Effector memory CD8-positive, alpha-beta T cell (primary cell): Measurements from ENCODE around the gene B3GNT2.
"Not testable (repeated sequence)": the region's sequence is repeated elsewhere in the genome, so short reads cannot be mapped to it uniquely, and the experiment has no call there.

ENCODE experiments used
- ATAC-seq: fragments of 150-1000 bp; cut with Tn5 transposase; replicated peaks from 2 replicates; pipeline ENCODE4 v1.10.0; 2021; ENCODE audit warnings: mild to moderate bottlenecking, moderate library complexity
- DNase-seq, 3 experiments: peaks; one replicate each; pipeline ENCODE4 v3.0.0; 2021
- H3K27ac Mint-ChIP-seq, 2 donors: one replicate each; pipeline ENCODE4 v1.8.0; 2022; ENCODE audit warnings: mild to moderate bottlenecking in 2 of 2, mixed read lengths in 2 of 2, moderate library complexity in 2 of 2
- H3K27me3 Mint-ChIP-seq, 2 donors: one replicate each; pipeline ENCODE4 v1.8.0; 2022; ENCODE audit warnings: mixed read lengths in 2 of 2
- H3K36me3 Mint-ChIP-seq: one replicate; pipeline ENCODE4 v1.8.0; 2022; ENCODE audit warnings: mild to moderate bottlenecking, moderate library complexity, mixed read lengths; ENCODE audit not compliant: insufficient read depth
- H3K4me1 Mint-ChIP-seq, 2 donors: one replicate each; pipeline ENCODE4 v1.8.0; 2022; ENCODE audit warnings: low read depth in 2 of 2, mixed read lengths in 2 of 2
- H3K4me3 Mint-ChIP-seq, 2 donors: one replicate each; pipeline ENCODE4 v1.8.0; 2022; ENCODE audit warnings: mild to moderate bottlenecking in 2 of 2, mixed read lengths in 2 of 2, moderate library complexity in 2 of 2
- H3K9me3 Mint-ChIP-seq, 2 donors: one replicate each; pipeline ENCODE4 v1.8.0; 2022; ENCODE audit warnings: mixed read lengths in 2 of 2

The B3GNT2 gene

GRCh38 chr2:62194558-62195420, 1.1 kb upstream of the B3GNT2 start:
- H3K36me3 Mint-ChIP-seq = peaks cover 20% of the 10 kb centered on the region
- DNase-seq (no peak), ATAC-seq (no peak)
- H3K27ac Mint-ChIP-seq = peak overlapping the region in 1 of 2 donors; percentile 27
- peaks cover 20 to 23% of the 10 kb centered on the region in 2 donors for H3K4me1 Mint-ChIP-seq
- H3K9me3 Mint-ChIP-seq = no peaks in the 10 kb centered on the region
- H3K27me3 Mint-ChIP-seq = no peaks in the 10 kb centered on the region
- peak overlapping the region; percentile 94 to 96 for H3K4me3 Mint-ChIP-seq

GRCh38 chr2:62196278-62196901, 475 bp downstream of the B3GNT2 start:
- H3K4me3 Mint-ChIP-seq = peak overlapping the region; percentile 94 to 96
- H3K27ac Mint-ChIP-seq = peak overlapping the region; percentile 87 to 94
- DNase-seq (peak; percentile 35 to 51 (median 43)), ATAC-seq (peak; percentile 24)
- no peaks in the 10 kb centered on the region for H3K9me3 Mint-ChIP-seq
- peaks cover 23% of the 10 kb centered on the region for H3K36me3 Mint-ChIP-seq
- H3K27me3 Mint-ChIP-seq = no peaks in the 10 kb centered on the region
- H3K4me1 Mint-ChIP-seq = peaks cover 34 to 39% of the 10 kb centered on the region in 2 donors

- peak; percentile 40 for ATAC-seq
- peak; percentile 32 to 48 (median 43) for DNase-seq
- H3K4me3 Mint-ChIP-seq = peak overlapping the region; percentile 94 to 96
- H3K27me3 Mint-ChIP-seq = no peaks in the 10 kb centered on the region
- peaks cover 27% of the 10 kb centered on the region for H3K36me3 Mint-ChIP-seq
- H3K9me3 Mint-ChIP-seq = no peaks in the 10 kb centered on the region
- peak overlapping the region; percentile 91 to 94 for H3K27ac Mint-ChIP-seq
- peaks cover 42 to 48% of the 10 kb centered on the region in 2 donors for H3K4me1 Mint-ChIP-seq
These were observed 1.4 kb downstream of the B3GNT2 start for GRCh38 chr2:62197011-62197924.

GRCh38 chr2:62197925-62198633, 2.2 kb downstream of the B3GNT2 start:
- H3K27me3 Mint-ChIP-seq = no peaks in the 10 kb centered on the region
- H3K9me3 Mint-ChIP-seq = no peaks in the 10 kb centered on the region
- H3K36me3 Mint-ChIP-seq = peaks cover 29% of the 10 kb centered on the region
- H3K4me1 Mint-ChIP-seq = peaks cover 48 to 56% of the 10 kb centered on the region in 2 donors
- peak overlapping the region; percentile 94 to 96 for H3K4me3 Mint-ChIP-seq
- ATAC-seq (no peak), DNase-seq (no peak)
- H3K27ac Mint-ChIP-seq = peak overlapping the region; percentile 91 to 94

GRCh38 chr2:62198854-62199253, 2.9 kb downstream of the B3GNT2 start:
- Mint-ChIP-seq H3K4me1 (peaks cover 55 to 64% of the 10 kb centered on the region in 2 donors), H3K4me3 (peak overlapping the region; percentile 94 to 96), H3K27ac (peak overlapping the region; percentile 24 to 84), H3K36me3 (peaks cover 29% of the 10 kb centered on the region)
- not testable (repeated sequence) for ATAC-seq, H3K9me3 Mint-ChIP-seq, H3K27me3 Mint-ChIP-seq, DNase-seq

GRCh38 chr2:62199392-62200125, 3.6 kb downstream of the B3GNT2 start:
- ATAC-seq = no peak
- Mint-ChIP-seq H3K27me3 (no peaks in the 10 kb centered on the region), H3K4me3 (peak overlapping the region; percentile 94 to 96), H3K4me1 (peaks cover 57 to 65% of the 10 kb centered on the region in 2 donors), H3K36me3 (peaks cover 30% of the 10 kb centered on the region), H3K27ac (peak overlapping the region; percentile 24 to 84), H3K9me3 (no peaks in the 10 kb centered on the region)
- no peak for DNase-seq

GRCh38 chr2:62200291-62200841, 4.5 kb downstream of the B3GNT2 start:
- DNase-seq (no peak), ATAC-seq (peak; percentile 13)
- H3K27ac Mint-ChIP-seq = peak overlapping the region; percentile 24 to 84
- H3K27me3 Mint-ChIP-seq = no peaks in the 10 kb centered on the region
- H3K36me3 Mint-ChIP-seq = peaks cover 29% of the 10 kb centered on the region
- H3K4me3 Mint-ChIP-seq = peak overlapping the region; percentile 94 to 96
- no peaks in the 10 kb centered on the region for H3K9me3 Mint-ChIP-seq
- peaks cover 63 to 74% of the 10 kb centered on the region in 2 donors for H3K4me1 Mint-ChIP-seq

GRCh38 chr2:62200868-62201267, 5.0 kb downstream of the B3GNT2 start:
- Mint-ChIP-seq H3K9me3 (no peaks in the 10 kb centered on the region), H3K4me1 (peaks cover 68 to 79% of the 10 kb centered on the region in 2 donors), H3K36me3 (peaks cover 27% of the 10 kb centered on the region), H3K27me3 (no peaks in the 10 kb centered on the region), H3K27ac (peak overlapping the region; percentile 24 to 84), H3K4me3 (peak overlapping the region; percentile 94 to 96)
- ATAC-seq (no peak), DNase-seq (no peak)

- H3K27me3 Mint-ChIP-seq = no peaks in the 10 kb centered on the region
- H3K27ac Mint-ChIP-seq = peak overlapping the region; percentile 24 to 84
- H3K36me3 Mint-ChIP-seq = peaks cover 31% of the 10 kb centered on the region
- no peak for ATAC-seq
- no peak for DNase-seq
- H3K4me3 Mint-ChIP-seq = peak overlapping the region; percentile 59 to 94
- no peaks in the 10 kb centered on the region for H3K9me3 Mint-ChIP-seq
- peaks cover 71 to 83% of the 10 kb centered on the region in 2 donors for H3K4me1 Mint-ChIP-seq
These were observed 5.4 kb downstream of the B3GNT2 start for GRCh38 chr2:62201307-62201706.

- ATAC-seq (peak; percentile 13), DNase-seq (no peak)
- H3K4me3 Mint-ChIP-seq = peak overlapping the region; percentile 59 to 94
- peak overlapping the region; percentile 56 to 84 for H3K27ac Mint-ChIP-seq
- H3K36me3 Mint-ChIP-seq = peaks cover 30% of the 10 kb centered on the region
- H3K27me3 Mint-ChIP-seq = no peaks in the 10 kb centered on the region
- no peaks in the 10 kb centered on the region for H3K9me3 Mint-ChIP-seq
- peaks cover 80 to 92% of the 10 kb centered on the region in 2 donors for H3K4me1 Mint-ChIP-seq
These were observed 6.3 kb downstream of the B3GNT2 start for GRCh38 chr2:62202019-62202722.

GRCh38 chr2:62202729-62203128, 6.8 kb downstream of the B3GNT2 start:
- H3K9me3 Mint-ChIP-seq = no peaks in the 10 kb centered on the region
- peak overlapping the region; percentile 59 to 94 for H3K4me3 Mint-ChIP-seq
- DNase-seq (no peak), ATAC-seq (no peak)
- H3K36me3 Mint-ChIP-seq = peaks cover 26% of the 10 kb centered on the region
- no peaks in the 10 kb centered on the region for H3K27me3 Mint-ChIP-seq
- H3K27ac Mint-ChIP-seq = peak overlapping the region; percentile 56 to 84
- peaks cover 80 to 92% of the 10 kb centered on the region in 2 donors for H3K4me1 Mint-ChIP-seq
